Stimulated activated CD4-positive, alpha-beta T cell treated with anti-CD3 and anti-CD28 coated beads, Interleukin-15, amount 100 ng/mL, for 1 hour (primary cell): ENCODE measurements around the gene ATXN1.
"Not testable (repeated sequence)": the region's sequence is repeated elsewhere in the genome, so short reads cannot be mapped to it uniquely, and the experiment has no call there.

Experiments
- DNase-seq, 2 donors: peaks; one replicate each; pipeline ENCODE4 v3.0.0-alpha.2; 2020; ENCODE audit warnings: low read depth in 1 of 2, low spot score in 1 of 2

The ATXN1 gene

GRCh38 chr6:16431106-16431505 lies 330.2 kb downstream of the ATXN1 start:
- DNase-seq = no peak

- no peak for DNase-seq
Measured at GRCh38 chr6:16430391-16431089, 330.7 kb downstream of the ATXN1 start.

DNA sequence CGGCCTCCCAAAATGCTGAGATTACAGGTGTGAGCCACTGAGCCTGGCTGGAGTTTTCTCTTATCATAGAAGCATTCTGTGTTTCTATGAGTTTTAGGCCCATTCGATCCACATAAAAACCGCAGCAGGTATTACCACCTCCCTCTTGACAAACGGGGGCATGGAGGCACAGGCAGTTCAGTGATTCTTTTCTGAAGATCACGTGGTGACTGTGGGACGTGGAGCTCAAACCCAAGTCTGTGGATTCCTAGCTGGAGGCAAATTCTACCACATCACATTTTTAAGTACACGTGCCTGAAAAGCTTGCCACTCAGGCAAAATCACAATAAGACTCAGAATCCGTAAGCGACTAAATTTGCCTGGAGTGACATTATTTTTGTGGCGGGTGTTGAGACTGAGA lies 331.6 kb downstream of the ATXN1 start:
- no peak for DNase-seq

DNA sequence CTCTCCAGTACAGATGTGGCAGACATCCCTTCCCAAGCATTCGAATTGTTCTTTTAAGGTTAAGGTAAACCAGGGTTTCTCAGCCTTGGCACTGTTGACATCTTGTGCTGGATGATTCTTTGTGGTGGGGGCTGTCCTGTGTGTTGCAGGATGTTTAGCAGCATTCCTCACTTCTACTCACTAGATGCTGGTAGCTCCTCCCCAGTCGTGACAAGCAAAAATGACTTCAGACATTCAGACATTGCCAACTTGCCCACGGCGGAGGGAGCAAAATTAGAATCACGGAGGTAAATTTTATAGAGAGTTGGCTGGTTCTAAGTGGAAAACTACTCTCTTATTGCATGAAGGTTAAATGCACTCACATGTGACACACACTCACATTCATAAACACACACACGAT lies 334.1 kb downstream of the ATXN1 start:
- no peak for DNase-seq

- no peak for DNase-seq
Measured at GRCh38 chr6:16425881-16426615, 335.2 kb downstream of the ATXN1 start.

DNA sequence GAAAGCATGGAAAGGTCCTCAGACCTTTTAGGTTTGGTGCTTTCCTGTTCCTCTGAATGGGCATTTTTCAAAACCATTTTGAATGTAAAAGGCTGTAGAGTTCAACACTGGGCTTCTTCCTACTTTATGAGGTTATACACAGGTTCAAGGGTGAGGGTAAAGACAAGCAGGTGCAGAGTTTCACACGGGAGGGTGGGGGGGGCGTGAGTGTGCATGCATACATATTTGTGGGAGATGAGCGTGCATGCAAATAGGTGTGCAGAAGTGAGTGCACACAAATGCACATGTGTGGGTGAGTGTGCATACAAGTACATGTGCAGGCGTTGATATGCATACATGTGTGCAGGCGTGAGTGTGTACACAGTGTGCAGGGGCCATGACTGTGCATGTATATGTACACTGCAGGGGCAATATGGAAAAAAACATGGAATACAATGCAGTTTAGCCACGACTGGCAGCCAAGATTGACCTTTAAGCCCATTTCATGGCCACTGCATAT lies 339.7 kb downstream of the ATXN1 start:
- no peak for DNase-seq

DNA sequence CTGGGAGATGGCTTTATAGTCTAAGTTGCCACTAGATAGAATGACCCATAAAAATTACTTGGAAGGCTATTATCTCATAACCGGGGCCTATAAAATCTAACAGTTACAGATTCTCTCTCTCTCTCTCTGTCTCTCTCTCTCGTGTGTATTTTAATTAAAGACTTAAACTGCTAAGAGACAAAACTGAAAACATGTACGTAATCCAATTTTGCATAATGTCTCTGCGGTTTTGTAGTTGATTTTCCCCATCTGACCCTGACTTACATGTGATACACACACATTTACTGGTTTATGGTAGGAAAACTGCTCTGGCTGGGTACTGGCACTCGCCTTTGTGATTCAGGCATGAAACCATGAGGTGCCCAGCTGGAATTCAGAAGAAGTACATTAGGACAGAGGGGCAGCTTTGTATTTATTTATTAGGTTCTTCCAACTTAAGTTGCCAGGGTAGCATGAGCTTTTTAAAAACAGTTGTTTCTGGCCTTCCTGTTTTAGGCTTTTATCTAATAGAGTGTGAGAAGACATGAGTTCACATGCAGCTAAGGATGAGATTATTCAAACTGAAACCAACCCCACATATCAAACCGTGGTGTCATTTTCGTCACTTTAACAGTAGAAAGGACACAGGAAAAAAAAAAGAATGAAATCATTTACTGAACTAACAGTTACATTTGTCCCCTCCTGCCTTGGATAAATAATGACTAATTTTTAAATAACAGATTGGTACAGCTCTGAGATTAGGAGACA lies 340.4 kb downstream of the ATXN1 start:
- no peak for DNase-seq

DNA sequence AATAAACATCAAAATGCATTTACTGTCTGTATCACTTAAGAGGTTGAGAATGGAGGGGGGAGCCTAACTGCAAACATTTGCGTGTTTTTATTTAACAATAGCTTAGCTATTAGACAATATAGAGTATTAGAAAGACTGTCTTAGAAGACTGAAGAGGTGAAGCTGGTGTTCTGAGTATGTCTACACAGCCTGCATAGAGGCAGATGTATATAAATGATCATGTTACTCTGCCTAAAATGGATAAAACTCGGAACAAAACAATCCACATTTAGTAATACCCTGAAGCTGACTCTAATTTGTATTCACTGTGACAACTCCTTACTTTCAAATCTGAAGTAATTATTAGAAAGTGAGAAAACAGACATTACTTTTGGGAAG lies 340.9 kb downstream of the ATXN1 start:
- no peak for DNase-seq

DNA sequence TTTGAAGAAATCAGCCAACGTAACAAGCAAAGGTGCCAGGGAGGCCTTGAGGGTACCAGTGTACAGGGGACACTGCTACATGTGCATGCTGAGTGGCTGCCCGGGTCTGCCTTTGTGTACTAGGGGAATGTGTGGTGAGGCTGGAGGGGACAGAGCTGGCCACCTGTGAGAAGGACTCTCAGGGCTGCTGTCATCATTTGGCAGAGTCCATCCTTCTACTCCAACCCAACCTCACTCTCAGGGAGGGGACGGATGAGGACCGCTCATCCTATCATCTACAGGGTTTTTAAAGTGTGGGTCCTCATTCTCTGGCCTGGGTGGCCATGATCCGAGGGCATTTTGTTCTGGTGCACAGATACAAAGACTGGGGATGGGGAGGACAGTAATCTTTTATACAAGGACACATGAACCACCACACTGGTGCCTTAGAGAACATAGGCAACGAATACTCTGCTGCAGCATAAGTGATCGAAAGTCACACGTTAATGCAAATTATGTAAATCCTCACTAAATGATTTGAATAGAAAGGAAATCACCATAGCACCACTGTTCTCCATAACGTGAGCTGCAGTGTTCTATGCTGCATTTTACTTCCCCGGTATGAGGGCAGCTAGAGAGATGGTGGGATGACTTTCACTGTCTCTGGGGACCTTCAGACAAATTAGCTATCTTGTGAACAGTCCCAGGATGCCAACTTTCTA lies 341.5 kb downstream of the ATXN1 start:
- no peak for DNase-seq

- no peak for DNase-seq
Measured at GRCh38 chr6:16418151-16418550, 343.1 kb downstream of the ATXN1 start.

- no peak for DNase-seq
Measured at GRCh38 chr6:16415677-16416076, 345.6 kb downstream of the ATXN1 start.

- DNase-seq = no peak
Measured at GRCh38 chr6:16414205-16414604, 347.1 kb downstream of the ATXN1 start.

GRCh38 chr6:16413399-16413798 lies 347.9 kb downstream of the ATXN1 start:
- no peak for DNase-seq

DNA sequence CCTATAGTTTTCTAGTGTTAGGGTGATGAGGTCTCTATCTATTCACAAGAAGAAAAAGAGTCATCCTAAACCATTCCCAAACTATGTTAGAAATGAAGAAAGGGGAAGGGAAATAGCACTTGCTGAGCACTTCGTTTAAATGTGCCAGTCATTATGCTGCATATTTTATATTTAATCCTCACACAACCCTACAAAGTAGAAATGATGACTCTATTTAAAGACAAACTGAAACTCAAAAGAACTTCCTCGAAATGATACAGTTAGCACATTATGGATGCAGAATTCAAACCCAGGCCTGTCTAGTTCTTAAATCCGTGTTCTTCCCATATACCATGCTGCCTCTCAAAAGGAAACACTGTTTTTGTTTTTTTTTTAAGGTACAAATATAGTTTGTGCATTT lies 348.3 kb downstream of the ATXN1 start:
- no peak for DNase-seq

DNA sequence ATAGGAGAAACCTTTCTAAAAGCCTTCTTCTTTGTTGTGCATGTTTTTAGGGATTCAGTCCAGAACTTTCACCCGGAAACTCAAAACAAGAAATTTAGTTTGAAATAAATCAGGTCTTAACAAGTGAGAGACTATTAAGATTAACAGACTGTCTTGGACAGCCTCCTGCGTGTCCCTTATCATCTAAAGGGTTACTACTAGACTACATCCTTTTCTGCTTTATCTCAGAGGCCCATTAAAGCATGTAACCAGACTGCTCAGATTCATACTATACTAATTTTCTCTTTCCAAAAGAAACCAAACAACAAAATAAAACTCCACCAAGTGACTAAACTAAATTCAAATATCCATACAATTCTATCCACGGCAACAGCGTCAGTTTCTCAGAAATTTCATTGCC lies 349.1 kb downstream of the ATXN1 start:
- no peak for DNase-seq

GRCh38 chr6:16409531-16410441 lies 351.5 kb downstream of the ATXN1 start:
- DNase-seq = peak; percentile 11 to 34

- no peak for DNase-seq
Measured at GRCh38 chr6:16408766-16409165, 352.5 kb downstream of the ATXN1 start.

- DNase-seq = no peak
Measured at GRCh38 chr6:16406966-16407365, 354.3 kb downstream of the ATXN1 start.

GRCh38 chr6:16406538-16406937 lies 354.7 kb downstream of the ATXN1 start:
- not testable (repeated sequence) for DNase-seq

DNA sequence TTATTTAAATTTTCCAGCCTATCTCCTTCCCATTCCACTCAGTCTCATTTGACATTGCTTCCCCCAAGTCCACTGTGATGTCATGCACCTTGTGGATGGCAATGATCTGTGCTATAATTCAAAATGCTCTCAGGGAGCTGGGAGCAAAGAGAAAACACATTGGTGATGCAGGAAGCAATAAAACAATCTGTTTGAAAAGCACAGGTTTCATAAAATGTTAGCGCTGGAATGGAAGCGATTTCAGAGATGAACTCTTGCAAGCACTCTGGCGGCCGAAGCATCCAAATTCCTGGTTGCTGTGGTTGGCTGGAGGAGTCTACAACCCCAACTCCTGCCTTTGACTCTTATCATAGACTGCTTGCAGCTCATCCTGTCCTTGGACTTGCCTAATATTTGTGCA lies 355.9 kb downstream of the ATXN1 start:
- DNase-seq = no peak
